H9 (cell line): ENCODE results near the gene F2. TPM values are rescaled to one million over a fixed set of nuclear protein-coding genes. Genes with fewer than 3 reads are reported as not detected.

Experiments
- DNase-seq: peaks from one replicate; pipeline ENCODE4 v3.0.0-alpha.2; 2017
- H2AFZ ChIP-seq: one replicate; pipeline ENCODE4 v1.6.1; 2013; ENCODE audit warnings: mild to moderate bottlenecking, low read length, control low read depth, moderate library complexity
- H2AK5ac ChIP-seq: 2 replicates; pipeline ENCODE4 v1.6.1; 2013; ENCODE audit warnings: low read length, control low read depth, mixed read lengths; ENCODE audit not compliant: insufficient read length
- H2BK120ac ChIP-seq: one replicate; pipeline ENCODE4 v1.6.1; 2013; ENCODE audit warnings: low read depth, mild to moderate bottlenecking, low read length, control low read depth, inconsistent platforms; ENCODE audit not compliant: poor library complexity, severe bottlenecking
- H2BK12ac ChIP-seq: 2 replicates; pipeline ENCODE4 v1.6.1; 2013; ENCODE audit warnings: low read length, control low read depth, mixed read lengths, low read depth; ENCODE audit not compliant: insufficient read length
- H2BK15ac ChIP-seq: 2 replicates; pipeline ENCODE4 v1.6.1; 2013; ENCODE audit warnings: low read depth, low read length, control low read depth
- H2BK20ac ChIP-seq: one replicate; pipeline ENCODE4 v1.6.1; 2013; ENCODE audit warnings: low read depth, mild to moderate bottlenecking, low read length, control low read depth, inconsistent platforms; ENCODE audit not compliant: poor library complexity, severe bottlenecking
- H2BK5ac ChIP-seq: 2 replicates; pipeline ENCODE4 v1.6.1; 2013; ENCODE audit warnings: low read length, control low read depth, mixed read lengths; ENCODE audit not compliant: insufficient read length
- H3K14ac ChIP-seq: 2 replicates; pipeline ENCODE4 v1.6.1; 2013; ENCODE audit warnings: low read length, control low read depth; ENCODE audit not compliant: insufficient read depth
- H3K18ac ChIP-seq: 2 replicates; pipeline ENCODE4 v1.6.1; 2013; ENCODE audit warnings: low read depth, mild to moderate bottlenecking, mixed read lengths, low read length, control low read depth; ENCODE audit not compliant: insufficient read length
- H3K23ac ChIP-seq: 2 replicates; pipeline ENCODE4 v1.6.1; 2013; ENCODE audit warnings: low read length, control low read depth, mixed read lengths, low read depth; ENCODE audit not compliant: insufficient read length
- H3K23me2 ChIP-seq: 2 replicates; pipeline ENCODE4 v1.6.1; 2013; ENCODE audit warnings: low read depth, mild to moderate bottlenecking, mixed read lengths, low read length, control low read depth; ENCODE audit not compliant: insufficient read length, poor library complexity, severe bottlenecking
- H3K27ac ChIP-seq: 2 replicates; pipeline ENCODE4 v1.5.1; 2013; ENCODE audit warnings: low read length, control low read depth, mixed read lengths, low read depth; ENCODE audit not compliant: insufficient read length
- H3K27me3 ChIP-seq: 2 replicates; pipeline ENCODE4 v1.6.1; 2013; ENCODE audit warnings: low read length, control low read depth, inconsistent platforms; ENCODE audit not compliant: insufficient read depth
- H3K4ac ChIP-seq: 2 replicates; pipeline ENCODE4 v1.6.1; 2013; ENCODE audit warnings: low read depth, mild to moderate bottlenecking, control low read depth, inconsistent platforms, low read length, moderate library complexity
- H3K4me1 ChIP-seq: 2 replicates; pipeline ENCODE4 v1.6.1; 2013; ENCODE audit warnings: low read length, control low read depth, inconsistent platforms; ENCODE audit not compliant: insufficient read depth
- H3K4me2 ChIP-seq: 2 replicates; pipeline ENCODE4 v1.6.1; 2013; ENCODE audit warnings: low read length, control low read depth, mixed read lengths; ENCODE audit not compliant: insufficient read length, insufficient read depth
- H3K56ac ChIP-seq: 2 replicates; pipeline ENCODE4 v1.6.1; 2013; ENCODE audit warnings: low read depth, mild to moderate bottlenecking, mixed read lengths, low read length, control low read depth; ENCODE audit not compliant: insufficient read length
- H3K79me1 ChIP-seq: 2 replicates; pipeline ENCODE4 v1.6.1; 2013; ENCODE audit warnings: low read depth, mild to moderate bottlenecking, moderate library complexity, low read length, control low read depth, inconsistent platforms; ENCODE audit not compliant: insufficient read depth, poor library complexity, severe bottlenecking
- H3K79me2 ChIP-seq: 2 replicates; pipeline ENCODE4 v1.6.1; 2013; ENCODE audit warnings: low read length, control low read depth, inconsistent platforms; ENCODE audit not compliant: insufficient read depth
- H3K9ac ChIP-seq: 2 replicates; pipeline ENCODE4 v1.6.1; 2013; ENCODE audit warnings: low read length, control low read depth, mixed read lengths; ENCODE audit not compliant: insufficient read length; ENCODE audit errors: extremely low read depth
- H3K9me3 ChIP-seq: one replicate; pipeline ENCODE4 v1.6.1; 2013; ENCODE audit warnings: low read depth, low read length, inconsistent platforms; ENCODE audit not compliant: control insufficient read depth
- H3T11ph ChIP-seq: one replicate; pipeline ENCODE4 v1.6.1; 2013; ENCODE audit warnings: mild to moderate bottlenecking, low read length, control low read depth, inconsistent platforms
- H4K20me1 ChIP-seq: one replicate; pipeline ENCODE4 v1.6.1; 2013; ENCODE audit not compliant: control insufficient read depth, insufficient read length, insufficient read depth
- H4K5ac ChIP-seq: 2 replicates; pipeline ENCODE4 v1.6.1; 2013; ENCODE audit warnings: low read depth, mild to moderate bottlenecking, mixed read lengths, low read length, control low read depth; ENCODE audit not compliant: insufficient read length
- H4K8ac ChIP-seq: replicated peaks from 2 replicates; pipeline ENCODE4 v1.6.1; 2013; ENCODE audit warnings: low read length, control low read depth, mixed read lengths, low read depth; ENCODE audit not compliant: insufficient read length
- H4K91ac ChIP-seq: 2 replicates; pipeline ENCODE4 v1.6.1; 2013; ENCODE audit warnings: low read depth, mild to moderate bottlenecking, moderate library complexity, mixed read lengths, low read length, control low read depth; ENCODE audit not compliant: insufficient read length
- H3K27ac Mint-ChIP-seq, 3 experiments: 2 replicates in 2 of 3; 3 replicates in 1 of 3; pipeline ENCODE4 v1.8.0; 2020 to 2021; ENCODE audit warnings: mixed read lengths in 3 of 3, mild to moderate bottlenecking in 1 of 3, moderate library complexity in 1 of 3
- H3K27me3 Mint-ChIP-seq: 2 replicates; pipeline ENCODE4 v1.8.0; 2021; ENCODE audit warnings: low read depth, mild to moderate bottlenecking, moderate library complexity, mixed read lengths
- H3K36me3 Mint-ChIP-seq, 3 experiments: 2 replicates in 2 of 3; 3 replicates in 1 of 3; pipeline ENCODE4 v1.8.0; 2020 to 2021; ENCODE audit warnings: low read depth in 3 of 3, mixed read lengths in 3 of 3; ENCODE audit not compliant: insufficient read depth in 1 of 3
- H3K4me1 Mint-ChIP-seq, 2 experiments: 2 replicates each; pipeline ENCODE4 v1.8.0; 2020; ENCODE audit warnings: mixed read lengths in 2 of 2
- H3K4me3 Mint-ChIP-seq, 2 experiments: 2 replicates in 1 of 2; 3 replicates in 1 of 2; pipeline ENCODE4 v1.8.0; 2020 to 2021; ENCODE audit warnings: mild to moderate bottlenecking in 2 of 2, mixed read lengths in 2 of 2, moderate library complexity in 1 of 2
- H3K9me3 Mint-ChIP-seq, 2 experiments: 2 replicates in 1 of 2; 3 replicates in 1 of 2; pipeline ENCODE4 v1.8.0; 2020; ENCODE audit warnings: mild to moderate bottlenecking in 2 of 2, mixed read lengths in 2 of 2, moderate library complexity in 1 of 2
- CTCF ChIP-seq: fragments of 200-600 bp; sonication (generic); conservative IDR thresholded peaks from 3 replicates; pipeline ENCODE4 v1.8.0; 2021; ENCODE audit warnings: antibody characterized with exemption, mild to moderate bottlenecking
- WGBS: extraction: QIAGEN DNeasy Blood & Tissue Kit; methylation state at CpG from one replicate; pipeline ENCODE4 v1.1.7; 2013; ENCODE audit warnings: missing lambda C conversion rate, low lambda C conversion rate, mixed read lengths; ENCODE audit not compliant: insufficient read length; ENCODE audit errors: extremely low coverage; 5-methylcytosine and 5-hydroxymethylcytosine counted together
- total RNA-seq: library from RNA; stranded (reverse); gene quantifications from 2 replicates; pipeline ENCODE4 v1.2.1, GENCODE V29; 2021

The F2 gene
- total RNA-seq, 1 experiment from 2014 or later: not detected

DNA sequence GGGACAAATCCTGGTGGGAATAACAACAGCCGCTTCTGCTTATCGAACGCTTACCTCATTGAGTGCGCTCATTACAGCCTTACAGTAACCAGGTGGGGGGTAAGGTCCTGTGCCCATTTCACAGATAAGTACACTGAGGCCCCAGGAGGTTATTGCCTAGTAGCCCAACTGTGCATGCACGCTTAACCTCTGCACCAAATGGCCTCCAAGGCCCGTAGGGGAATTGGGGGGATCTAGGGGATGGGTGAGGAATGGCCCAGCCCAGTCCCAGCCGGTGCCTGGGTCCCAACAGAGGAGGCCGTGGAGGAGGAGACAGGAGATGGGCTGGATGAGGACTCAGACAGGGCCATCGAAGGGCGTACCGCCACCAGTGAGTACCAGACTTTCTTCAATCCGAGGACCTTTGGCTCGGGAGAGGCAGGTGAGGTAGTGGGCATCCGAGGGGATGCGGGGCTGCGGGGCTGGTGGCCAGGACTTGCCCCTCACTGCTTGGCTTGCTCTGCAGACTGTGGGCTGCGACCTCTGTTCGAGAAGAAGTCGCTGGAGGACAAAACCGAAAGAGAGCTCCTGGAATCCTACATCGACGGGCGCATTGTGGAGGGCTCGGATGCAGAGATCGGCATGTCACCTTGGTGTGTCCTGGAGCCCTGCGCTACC is 7.3 kb downstream of the F2 start:
- Histone ChIP-seq H3K79me1 (no peaks in the 10 kb centered on the region), H3K79me2 (no peaks in the 10 kb centered on the region), H3K4me2 (no peak overlapping the region), H3K27ac (no peak overlapping the region), H2BK120ac (no peak overlapping the region), H3K14ac (no peak overlapping the region; the same call in 1 of the 2 replicates), H3T11ph (no peak overlapping the region), H2BK20ac (no peak overlapping the region), H2BK15ac (no peak overlapping the region), H2BK12ac (no peak overlapping the region), H3K23ac (no peak overlapping the region), H2AFZ (no peak overlapping the region), H2AK5ac (no peak overlapping the region), H3K4me1 (0 out of 2 replicates have a peak, but pooled peaks cover 3% of the 10 kb centered on the region), H3K23me2 (no peaks in the 10 kb centered on the region), H3K56ac (no peak overlapping the region), H4K20me1 (no peaks in the 10 kb centered on the region), H2BK5ac (no peak overlapping the region), H4K8ac (no peak overlapping the region), H3K18ac (no peak overlapping the region), H4K5ac (no peak overlapping the region), H3K9ac (no peak overlapping the region), H4K91ac (no peak overlapping the region), H3K9me3 (no peaks in the 10 kb centered on the region), H3K27me3 (no peaks in the 10 kb centered on the region), H3K4ac (no peak overlapping the region)
- Mint-ChIP-seq H3K9me3 (no peaks in the 10 kb centered on the region), H3K27ac (peak overlapping the region in 1 of 3 experiments; percentile 65; a peak in 1 of 7 replicates), H3K27me3 (no peaks in the 10 kb centered on the region; the same call in none of the 2 replicates), H3K4me3 (no peak overlapping the region), H3K4me1 (peaks cover 9 to 15% of the 10 kb centered on the region in 2 experiments), H3K36me3 (no peaks in the 10 kb centered on the region)
- no CpG with 5 or more reads among the region's 26 CpGs for WGBS
- DNase-seq: no peak
- TF ChIP-seq CTCF: no peak
